HepG2 (cell line): ENCODE data around the gene CAMTA1. TPM values are rescaled to one million over a fixed set of nuclear protein-coding genes. Genes with fewer than 3 reads are reported as not detected.
A peak's percentile ranks its signal among the peaks of the same experiment; 100 is the strongest.

Source experiments
- AGO1 ChIP-seq: fragments of 200-400 bp; formaldehyde crosslinking; IDR thresholded peaks from 2 replicates; pipeline ENCODE4 v1.6.1; 2017; ENCODE audit warnings: mild to moderate bottlenecking, low read depth, low read length, moderate library complexity; ENCODE audit not compliant: poor library complexity, severe bottlenecking
- AGO2 ChIP-seq: fragments of 200-400 bp; formaldehyde crosslinking; optimal IDR thresholded peaks from 2 replicates; pipeline ENCODE3; 2017; ENCODE audit warnings: mild to moderate bottlenecking, low read depth, low read length, moderate library complexity
- HMG20A ChIP-seq: IDR thresholded peaks from 2 replicates; pipeline ENCODE4 v1.6.1; 2016; ENCODE audit warnings: borderline replicate concordance
- KAT8 ChIP-seq: IDR thresholded peaks from 2 replicates; pipeline ENCODE4 v1.6.1; 2016; ENCODE audit warnings: missing genetic modification reagents, missing compliant biosample characterization
- NBN ChIP-seq: fragments of 450-650 bp; conservative IDR thresholded peaks from 2 replicates; pipeline ENCODE4 v1.6.1; 2017
- NFE2 ChIP-seq: sonication (generic); formaldehyde crosslinking; IDR thresholded peaks from 2 replicates; pipeline ENCODE4 v1.4.0; 2020; ENCODE audit warnings: missing genetic modification reagents
- WIZ ChIP-seq: sonication (generic); formaldehyde crosslinking; IDR thresholded peaks from 2 replicates; pipeline ENCODE4 v1.5.1; 2020; ENCODE audit warnings: mild to moderate bottlenecking, missing genetic modification reagents
- ZNF124 ChIP-seq: sonication (generic); formaldehyde crosslinking; IDR thresholded peaks from 2 replicates; pipeline ENCODE4 v1.4.0; 2020; ENCODE audit warnings: missing genetic modification reagents
- ZNF329 ChIP-seq: sonication (generic); formaldehyde crosslinking; IDR thresholded peaks from 2 replicates; pipeline ENCODE4 v1.9.0; 2021; ENCODE audit warnings: low read depth, mild to moderate bottlenecking, missing genetic modification reagents
- ZNF556 ChIP-seq: sonication (generic); formaldehyde crosslinking; IDR thresholded peaks from 2 replicates; pipeline ENCODE4 v1.4.0; 2020; ENCODE audit warnings: mild to moderate bottlenecking, missing genetic modification reagents, borderline replicate concordance
- ZNF563 ChIP-seq: sonication (generic); formaldehyde crosslinking; IDR thresholded peaks from 2 replicates; pipeline ENCODE4 v1.8.0; 2022; ENCODE audit warnings: mild to moderate bottlenecking, moderate library complexity, missing genetic modification reagents
- ZNF737 ChIP-seq: sonication (generic); formaldehyde crosslinking; IDR thresholded peaks from 2 replicates; pipeline ENCODE4 v1.5.0; 2020; ENCODE audit warnings: missing genetic modification reagents, mild to moderate bottlenecking, borderline replicate concordance
- ZSCAN9 ChIP-seq: IDR thresholded peaks from 2 replicates; pipeline ENCODE4 v1.6.1; 2016; ENCODE audit warnings: borderline replicate concordance
- polyA plus RNA-seq, 8 experiments: library from polyadenylated mRNA; depleted of rRNA in 3 of 8; stranded (reverse) in 7 of 8; unstranded in 1 of 8; fragments of >200 nt; fragmentation: Illumina TruSeq in 4 of 8; extraction: Trizol in 4 of 8; gene quantifications; 2 replicates each; pipeline versions ENCODE4 v1.2.1 to v1.2.3, GENCODE V29; 2011 to 2016; ENCODE audit warnings: low read depth in 4 of 8, missing spikeins in 1 of 8, mixed read lengths in 1 of 8; ENCODE audit not compliant: insufficient read depth in 1 of 8
- total RNA-seq, 5 experiments: library from RNA; depleted of rRNA; stranded (reverse); fragments of >200 nt; fragmentation: Illumina TruSeq; extraction: Trizol; gene quantifications; 2 replicates each; pipeline ENCODE4 v1.2.3, GENCODE V29; 2016; ENCODE audit warnings: low read depth in 1 of 5
- TF ChIP-seq, protein P1 (sequence below): fragments of 450-650 bp; IDR thresholded peaks from 2 replicates; pipeline ENCODE4 v1.6.1; 2016
- TF ChIP-seq, protein P2 (sequence below): IDR thresholded peaks from 2 replicates; pipeline ENCODE4 v1.6.1; 2012; ENCODE audit warnings: low read length, improper control_type of control experiment
- TF ChIP-seq, protein P3 (sequence below): sonication (generic); formaldehyde crosslinking; IDR thresholded peaks from 2 replicates; pipeline ENCODE4 v1.5.1; 2020; ENCODE audit warnings: mild to moderate bottlenecking, missing genetic modification reagents
- TF ChIP-seq, protein P4 (sequence below): sonication (generic); formaldehyde crosslinking; IDR thresholded peaks from 2 replicates; pipeline ENCODE4 v1.8.0; 2022; ENCODE audit warnings: missing genetic modification reagents, low read depth, mild to moderate bottlenecking, borderline replicate concordance
- TF ChIP-seq, protein P5 (sequence below): sonication (generic); formaldehyde crosslinking; IDR thresholded peaks from 2 replicates; pipeline ENCODE4 v1.4.0; 2020; ENCODE audit warnings: missing genetic modification reagents

CAMTA1 gene
- total and polyA plus RNA-seq, 2 of the 13 experiments (the other 11 are each of a cell fraction or from before 2014, with no cell fraction given): 25.0 to 36.4 TPM

DNA sequence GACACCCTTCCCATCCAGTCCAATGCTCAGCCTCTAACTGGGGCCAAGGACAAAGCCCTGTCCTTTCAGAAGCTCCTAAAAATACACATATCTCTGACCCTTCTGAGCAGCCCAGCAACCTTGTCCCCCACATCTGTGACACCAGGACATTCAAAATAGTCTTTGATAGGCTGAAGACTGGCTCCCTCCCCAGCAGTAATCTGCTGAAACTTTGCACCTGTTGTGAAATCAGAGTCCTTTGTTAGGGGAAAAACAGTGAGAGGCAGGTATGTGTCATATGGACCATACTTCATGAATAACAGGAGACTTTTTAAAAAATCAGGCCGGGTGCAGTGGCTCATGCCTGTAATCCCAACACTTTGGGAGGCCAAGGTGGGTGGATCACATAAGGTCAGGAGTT lies 903.4 kb downstream of the CAMTA1 start (continued):
- TF ChIP-seq, protein P1, sequence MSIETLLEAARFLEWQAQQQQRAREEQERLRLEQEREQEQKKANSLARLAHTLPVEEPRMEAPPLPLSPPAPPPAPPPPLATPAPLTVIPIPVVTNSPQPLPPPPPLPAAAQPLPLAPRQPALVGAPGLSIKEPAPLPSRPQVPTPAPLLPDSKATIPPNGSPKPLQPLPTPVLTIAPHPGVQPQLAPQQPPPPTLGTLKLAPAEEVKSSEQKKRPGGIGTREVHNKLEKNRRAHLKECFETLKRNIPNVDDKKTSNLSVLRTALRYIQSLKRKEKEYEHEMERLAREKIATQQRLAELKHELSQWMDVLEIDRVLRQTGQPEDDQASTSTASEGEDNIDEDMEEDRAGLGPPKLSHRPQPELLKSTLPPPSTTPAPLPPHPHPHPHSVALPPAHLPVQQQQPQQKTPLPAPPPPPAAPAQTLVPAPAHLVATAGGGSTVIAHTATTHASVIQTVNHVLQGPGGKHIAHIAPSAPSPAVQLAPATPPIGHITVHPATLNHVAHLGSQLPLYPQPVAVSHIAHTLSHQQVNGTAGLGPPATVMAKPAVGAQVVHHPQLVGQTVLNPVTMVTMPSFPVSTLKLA: no peak
- no peak for TF ChIP-seq NFE2
- TF ChIP-seq ZNF556 (CRISPR knock-in tag): no peak
- no peak for TF ChIP-seq ZNF737 (CRISPR knock-in tag)
- TF ChIP-seq, protein P2, sequence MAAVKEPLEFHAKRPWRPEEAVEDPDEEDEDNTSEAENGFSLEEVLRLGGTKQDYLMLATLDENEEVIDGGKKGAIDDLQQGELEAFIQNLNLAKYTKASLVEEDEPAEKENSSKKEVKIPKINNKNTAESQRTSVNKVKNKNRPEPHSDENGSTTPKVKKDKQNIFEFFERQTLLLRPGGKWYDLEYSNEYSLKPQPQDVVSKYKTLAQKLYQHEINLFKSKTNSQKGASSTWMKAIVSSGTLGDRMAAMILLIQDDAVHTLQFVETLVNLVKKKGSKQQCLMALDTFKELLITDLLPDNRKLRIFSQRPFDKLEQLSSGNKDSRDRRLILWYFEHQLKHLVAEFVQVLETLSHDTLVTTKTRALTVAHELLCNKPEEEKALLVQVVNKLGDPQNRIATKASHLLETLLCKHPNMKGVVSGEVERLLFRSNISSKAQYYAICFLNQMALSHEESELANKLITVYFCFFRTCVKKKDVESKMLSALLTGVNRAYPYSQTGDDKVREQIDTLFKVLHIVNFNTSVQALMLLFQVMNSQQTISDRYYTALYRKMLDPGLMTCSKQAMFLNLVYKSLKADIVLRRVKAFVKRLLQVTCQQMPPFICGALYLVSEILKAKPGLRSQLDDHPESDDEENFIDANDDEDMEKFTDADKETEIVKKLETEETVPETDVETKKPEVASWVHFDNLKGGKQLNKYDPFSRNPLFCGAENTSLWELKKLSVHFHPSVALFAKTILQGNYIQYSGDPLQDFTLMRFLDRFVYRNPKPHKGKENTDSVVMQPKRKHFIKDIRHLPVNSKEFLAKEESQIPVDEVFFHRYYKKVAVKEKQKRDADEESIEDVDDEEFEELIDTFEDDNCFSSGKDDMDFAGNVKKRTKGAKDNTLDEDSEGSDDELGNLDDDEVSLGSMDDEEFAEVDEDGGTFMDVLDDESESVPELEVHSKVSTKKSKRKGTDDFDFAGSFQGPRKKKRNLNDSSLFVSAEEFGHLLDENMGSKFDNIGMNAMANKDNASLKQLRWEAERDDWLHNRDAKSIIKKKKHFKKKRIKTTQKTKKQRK: no peak
- TF ChIP-seq HMG20A (CRISPR knock-in tag): peak; percentile 72; the same call in 1 of the 2 replicates
- TF ChIP-seq AGO1: no peak
- no peak for TF ChIP-seq AGO2
- TF ChIP-seq KAT8 (CRISPR knock-in tag): peak; percentile 62
- TF ChIP-seq, protein P3, sequence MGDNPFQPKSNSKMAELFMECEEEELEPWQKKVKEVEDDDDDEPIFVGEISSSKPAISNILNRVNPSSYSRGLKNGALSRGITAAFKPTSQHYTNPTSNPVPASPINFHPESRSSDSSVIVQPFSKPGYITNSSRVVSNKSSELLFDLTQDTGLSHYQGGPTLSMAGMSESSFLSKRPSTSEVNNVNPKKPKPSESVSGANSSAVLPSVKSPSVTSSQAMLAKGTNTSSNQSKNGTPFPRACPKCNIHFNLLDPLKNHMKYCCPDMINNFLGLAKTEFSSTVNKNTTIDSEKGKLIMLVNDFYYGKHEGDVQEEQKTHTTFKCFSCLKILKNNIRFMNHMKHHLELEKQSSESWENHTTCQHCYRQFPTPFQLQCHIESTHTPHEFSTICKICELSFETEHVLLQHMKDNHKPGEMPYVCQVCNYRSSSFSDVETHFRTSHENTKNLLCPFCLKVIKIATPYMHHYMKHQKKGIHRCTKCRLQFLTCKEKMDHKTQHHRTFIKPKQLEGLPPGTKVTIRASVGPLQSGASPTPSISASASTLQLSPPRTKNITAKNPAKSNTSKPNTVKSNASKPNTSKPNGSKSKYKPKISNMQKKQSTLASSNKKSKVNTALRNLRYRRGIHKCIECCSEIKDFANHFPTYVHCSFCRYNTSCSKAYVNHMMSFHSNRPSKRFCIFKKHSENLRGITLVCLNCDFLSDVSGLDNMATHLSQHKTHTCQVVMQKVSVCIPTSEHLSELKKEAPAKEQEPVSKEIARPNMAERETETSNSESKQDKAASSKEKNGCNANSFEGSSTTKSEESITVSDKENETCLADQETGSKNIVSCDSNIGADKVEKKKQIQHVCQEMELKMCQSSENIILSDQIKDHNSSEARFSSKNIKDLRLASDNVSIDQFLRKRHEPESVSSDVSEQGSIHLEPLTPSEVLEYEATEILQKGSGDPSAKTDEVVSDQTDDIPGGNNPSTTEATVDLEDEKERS (CRISPR knock-in tag): no peak
- TF ChIP-seq ZNF563 (CRISPR knock-in tag): no peak
- peak; percentile 66; the same call in 1 of the 2 replicates for TF ChIP-seq ZSCAN9 (CRISPR knock-in tag)
- TF ChIP-seq, protein P4, sequence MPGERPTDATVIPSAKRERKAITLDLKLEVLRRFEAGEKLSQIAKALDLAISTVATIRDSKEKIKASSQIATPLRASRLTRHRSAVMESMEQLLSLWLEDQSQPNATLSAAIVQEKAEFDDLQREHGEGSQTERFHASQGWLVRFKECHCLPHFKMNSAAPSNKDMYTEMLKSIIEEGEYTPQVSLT: no peak
- no peak for TF ChIP-seq ZNF329 (CRISPR knock-in tag)
- no peak for TF ChIP-seq NBN
- TF ChIP-seq, protein P5, sequence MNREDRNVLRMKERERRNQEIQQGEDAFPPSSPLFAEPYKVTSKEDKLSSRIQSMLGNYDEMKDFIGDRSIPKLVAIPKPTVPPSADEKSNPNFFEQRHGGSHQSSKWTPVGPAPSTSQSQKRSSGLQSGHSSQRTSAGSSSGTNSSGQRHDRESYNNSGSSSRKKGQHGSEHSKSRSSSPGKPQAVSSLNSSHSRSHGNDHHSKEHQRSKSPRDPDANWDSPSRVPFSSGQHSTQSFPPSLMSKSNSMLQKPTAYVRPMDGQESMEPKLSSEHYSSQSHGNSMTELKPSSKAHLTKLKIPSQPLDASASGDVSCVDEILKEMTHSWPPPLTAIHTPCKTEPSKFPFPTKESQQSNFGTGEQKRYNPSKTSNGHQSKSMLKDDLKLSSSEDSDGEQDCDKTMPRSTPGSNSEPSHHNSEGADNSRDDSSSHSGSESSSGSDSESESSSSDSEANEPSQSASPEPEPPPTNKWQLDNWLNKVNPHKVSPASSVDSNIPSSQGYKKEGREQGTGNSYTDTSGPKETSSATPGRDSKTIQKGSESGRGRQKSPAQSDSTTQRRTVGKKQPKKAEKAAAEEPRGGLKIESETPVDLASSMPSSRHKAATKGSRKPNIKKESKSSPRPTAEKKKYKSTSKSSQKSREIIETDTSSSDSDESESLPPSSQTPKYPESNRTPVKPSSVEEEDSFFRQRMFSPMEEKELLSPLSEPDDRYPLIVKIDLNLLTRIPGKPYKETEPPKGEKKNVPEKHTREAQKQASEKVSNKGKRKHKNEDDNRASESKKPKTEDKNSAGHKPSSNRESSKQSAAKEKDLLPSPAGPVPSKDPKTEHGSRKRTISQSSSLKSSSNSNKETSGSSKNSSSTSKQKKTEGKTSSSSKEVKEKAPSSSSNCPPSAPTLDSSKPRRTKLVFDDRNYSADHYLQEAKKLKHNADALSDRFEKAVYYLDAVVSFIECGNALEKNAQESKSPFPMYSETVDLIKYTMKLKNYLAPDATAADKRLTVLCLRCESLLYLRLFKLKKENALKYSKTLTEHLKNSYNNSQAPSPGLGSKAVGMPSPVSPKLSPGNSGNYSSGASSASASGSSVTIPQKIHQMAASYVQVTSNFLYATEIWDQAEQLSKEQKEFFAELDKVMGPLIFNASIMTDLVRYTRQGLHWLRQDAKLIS (CRISPR knock-in tag): no peak
- TF ChIP-seq WIZ (CRISPR knock-in tag): no peak
- TF ChIP-seq ZNF124 (CRISPR knock-in tag): no peak
